HCT116 (cell line): ENCODE results near the gene TFB1M. TPM values are rescaled to one million over a fixed set of nuclear protein-coding genes. Genes with fewer than 3 reads are reported as not detected.

Experiments used
- ATAC-seq: fragments of 200-7000 bp; cut with Tn5 transposase; 2 replicates; pipeline ENCODE4 v1.9.1; 2020; ENCODE audit warnings: mild to moderate bottlenecking, moderate library complexity
- BruUV-seq: library from RNA; stranded (reverse); fragments of 400-500 nt; replicated peaks from 2 replicates; lab custom pipeline; 2021; lab: Mats Ljungman, UMichigan
- CTCF ChIA-PET: fragments of 300-600 bp; sonication (Branson Sonifier 250); formaldehyde crosslinking; loops from one replicate; lab custom pipeline; 2021; ENCODE audit warnings: antibody characterized with exemption; lab: Charles Lee
- POLR2A ChIA-PET: fragments of 300-600, 350-600 bp; sonication (Branson Sonifier 250); formaldehyde crosslinking; loops from one replicate; lab custom pipeline; 2021; ENCODE audit warnings: antibody characterized with exemption; lab: Charles Lee
- RAD21 ChIA-PET, 2 experiments: fragments of 300-600 bp; sonication (Branson Sonifier 250); formaldehyde crosslinking; loops; one replicate each; lab custom pipeline; 2023; ENCODE audit warnings: low total read pairs in 2 of 2; ENCODE audit not compliant: uncharacterized antibody in 2 of 2, unreplicated experiment in 2 of 2, low non-redundant PET in 1 of 2; lab: Charles Lee
- DNase-seq: peaks from one replicate; pipeline ENCODE4 v3.0.0-alpha.2; 2010; ENCODE audit warnings: low read depth, low spot score
- H2AFZ ChIP-seq: fragments of 200-600 bp; shearing (Covaris generic), sonication (generic); 2 replicates; pipeline ENCODE4 v1.6.1; 2017; ENCODE audit warnings: low read depth, mixed run types, mixed read lengths, antibody characterized with exemption, low read length; ENCODE audit not compliant: poor library complexity, severe bottlenecking
- H3K27ac ChIP-seq: 2 replicates; pipeline ENCODE4 v1.5.1; 2012; ENCODE audit warnings: low read depth, low read length
- H3K27me3 ChIP-seq: fragments of 200-600 bp; sonication (generic); 2 replicates; pipeline ENCODE4 v1.6.1; 2016; ENCODE audit warnings: mixed run types, low read length, mixed read lengths; ENCODE audit not compliant: insufficient read depth
- H3K36me3 ChIP-seq, 2 experiments: fragments of 200-500 bp in 1 of 2; fragments of 200-600 bp in 1 of 2; sonication (Bioruptor generic) in 1 of 2; sonication (generic) in 1 of 2; 2 replicates each; pipeline versions ENCODE4 v1.5.1 to v1.6.1; 2014 to 2016; ENCODE audit warnings: low read length in 2 of 2, inconsistent platforms in 1 of 2, mixed read lengths in 1 of 2, mixed run types in 1 of 2; ENCODE audit not compliant: insufficient read depth in 2 of 2, control insufficient read depth in 1 of 2
- H3K4me1 ChIP-seq, 2 experiments: fragments of 200-600 bp in 1 of 2; sonication (generic) in 1 of 2; 2 replicates each; pipeline versions ENCODE4 v1.5.1 to v1.6.1; 2012 to 2017; ENCODE audit warnings: low read length in 2 of 2, inconsistent platforms in 1 of 2, mild to moderate bottlenecking in 1 of 2, mixed read lengths in 1 of 2, mixed run types in 1 of 2, moderate library complexity in 1 of 2; ENCODE audit not compliant: insufficient read depth in 2 of 2, control insufficient read depth in 1 of 2
- H3K4me2 ChIP-seq: fragments of 200-600 bp; sonication (generic); 2 replicates; pipeline ENCODE4 v1.6.1; 2017; ENCODE audit warnings: mixed run types, low read length, mixed read lengths
- H3K4me3 ChIP-seq, 2 experiments: fragments of 200-600 bp in 1 of 2; sonication (generic) in 1 of 2; replicated peaks in 1 of 2; 2 replicates each; pipeline ENCODE4 v1.5.1; 2011 to 2016; ENCODE audit warnings: low read length in 2 of 2, control low read depth in 1 of 2, low read depth in 1 of 2, mild to moderate bottlenecking in 1 of 2, mixed read lengths in 1 of 2, mixed run types in 1 of 2
- H3K79me2 ChIP-seq: fragments of 200-600 bp; sonication (generic); 2 replicates; pipeline ENCODE4 v1.6.1; 2017; ENCODE audit warnings: mild to moderate bottlenecking, mixed run types, low read length, moderate library complexity, mixed read lengths; ENCODE audit not compliant: insufficient read depth
- H3K9ac ChIP-seq: fragments of 200-600 bp; sonication (generic); 2 replicates; pipeline ENCODE4 v1.6.1; 2016; ENCODE audit warnings: low read length, mixed read lengths
- H3K9me2 ChIP-seq: fragments of 200-600 bp; sonication (generic), shearing (Covaris generic); 2 replicates; pipeline ENCODE4 v1.6.1; 2017; ENCODE audit warnings: mixed run types, mild to moderate bottlenecking, moderate library complexity; ENCODE audit not compliant: insufficient read depth
- H3K9me3 ChIP-seq, 2 experiments: fragments of 200-500 bp in 1 of 2; fragments of 200-600 bp in 1 of 2; sonication (Bioruptor generic) in 1 of 2; sonication (generic) in 1 of 2; 2 replicates each; pipeline ENCODE4 v1.6.1; 2014 to 2017; ENCODE audit warnings: low read length in 2 of 2, mixed read lengths in 2 of 2, inconsistent platforms in 1 of 2, low read depth in 1 of 2, mild to moderate bottlenecking in 1 of 2, mixed run types in 1 of 2, moderate library complexity in 1 of 2; ENCODE audit not compliant: control insufficient read depth in 1 of 2, insufficient read depth in 1 of 2
- H4K20me1 ChIP-seq: fragments of 200-600 bp; sonication (generic), shearing (Covaris generic); 2 replicates; pipeline ENCODE4 v1.6.1; 2017; ENCODE audit warnings: mixed run types, mild to moderate bottlenecking, moderate library complexity; ENCODE audit not compliant: insufficient read depth
- CBX3 ChIP-seq: IDR thresholded peaks from 2 replicates; pipeline ENCODE4 v1.6.1; 2012; ENCODE audit warnings: low read depth
- CEBPB ChIP-seq: IDR thresholded peaks from 2 replicates; pipeline ENCODE4 v1.6.1; 2012; ENCODE audit warnings: low read depth
- ELF1 ChIP-seq: IDR thresholded peaks from 2 replicates; pipeline ENCODE4 v1.6.1; 2012; ENCODE audit warnings: low read depth, borderline replicate concordance
- EZH2 ChIP-seq: fragments of 200-600 bp; sonication (generic); IDR thresholded peaks from 2 replicates; pipeline ENCODE4 v1.6.1; 2017; ENCODE audit warnings: antibody characterized with exemption, mixed run types
- EZH2phosphoT487 ChIP-seq: fragments of 200-600 bp; IDR thresholded peaks from 2 replicates; pipeline ENCODE4 v1.6.1; 2018; ENCODE audit warnings: antibody characterized with exemption, borderline replicate concordance
- FOSL1 ChIP-seq: IDR thresholded peaks from 2 replicates; pipeline ENCODE4 v1.6.1; 2012; ENCODE audit warnings: low read depth
- JUND ChIP-seq: IDR thresholded peaks from 2 replicates; pipeline ENCODE4 v1.6.1; 2012
- MAX ChIP-seq: IDR thresholded peaks from 2 replicates; pipeline ENCODE4 v1.6.1; 2012
- POLR2A ChIP-seq: IDR thresholded peaks from 2 replicates; pipeline ENCODE4 v1.7.0; 2011; ENCODE audit warnings: borderline replicate concordance; ENCODE audit not compliant: insufficient read depth, insufficient read length; ENCODE audit errors: extremely low read depth
- POLR2AphosphoS5 ChIP-seq: IDR thresholded peaks from 2 replicates; pipeline ENCODE4 v1.6.1; 2011; ENCODE audit warnings: mild to moderate bottlenecking, low read depth, low read length, moderate library complexity
- SIN3A ChIP-seq: IDR thresholded peaks from 2 replicates; pipeline ENCODE4 v1.6.1; 2012; ENCODE audit warnings: low read depth
- SP1 ChIP-seq: IDR thresholded peaks from 2 replicates; pipeline ENCODE4 v1.6.1; 2012; ENCODE audit warnings: low read depth
- SRF ChIP-seq: IDR thresholded peaks from 2 replicates; pipeline ENCODE4 v1.6.1; 2012; ENCODE audit warnings: low read depth
- YY1 ChIP-seq: IDR thresholded peaks from 2 replicates; pipeline ENCODE4 v1.6.1; 2011; ENCODE audit warnings: low read length, low read depth, moderate library complexity, mild to moderate bottlenecking; ENCODE audit not compliant: insufficient replicate concordance; ENCODE audit errors: extremely low read depth
- ZFX ChIP-seq: fragments of 450-650 bp; IDR thresholded peaks from 2 replicates; pipeline ENCODE4 v1.6.1; 2017
- intact Hi-C: fragments of 100-400 bp; cut with micrococcal nuclease; formaldehyde crosslinking; loops from 2 replicates; pipeline ENCODE4 v1.10.0; 2022
- total RNA-seq: library from RNA; stranded (reverse); gene quantifications from one replicate; pipeline ENCODE4 v1.2.1, GENCODE V29; 2021; ENCODE audit not compliant: unreplicated experiment
- TF ChIP-seq, protein P1 (sequence below): IDR thresholded peaks from 2 replicates; pipeline ENCODE4 v1.6.1; 2011; ENCODE audit warnings: mild to moderate bottlenecking, low read length, moderate library complexity; ENCODE audit not compliant: insufficient replicate concordance; ENCODE audit errors: extremely low read depth
- TF ChIP-seq, protein P2 (sequence below), 3 experiments: fragments of 200-600 bp in 1 of 3; sonication (generic) in 1 of 3; IDR thresholded peaks in 2 of 3; conservative IDR thresholded peaks in 1 of 3; 2 replicates each; pipeline ENCODE4 v1.5.1; 2012 to 2017; ENCODE audit warnings: low read depth in 2 of 3, low read length in 2 of 3, antibody characterized with exemption in 1 of 3, borderline replicate concordance in 1 of 3, control low read depth in 1 of 3, mild to moderate bottlenecking in 1 of 3, mixed read lengths in 1 of 3, mixed run types in 1 of 3, moderate library complexity in 1 of 3; ENCODE audit not compliant: insufficient read depth in 1 of 3
- TF ChIP-seq, protein P3 (sequence below): IDR thresholded peaks from 2 replicates; pipeline ENCODE4 v1.6.1; 2012; ENCODE audit warnings: low read depth
- TF ChIP-seq, protein P4 (sequence below): IDR thresholded peaks from 2 replicates; pipeline ENCODE4 v1.6.1; 2012

Gene TFB1M
- total RNA-seq, 1 experiment from 2014 or later = 43.8 TPM

DNA sequence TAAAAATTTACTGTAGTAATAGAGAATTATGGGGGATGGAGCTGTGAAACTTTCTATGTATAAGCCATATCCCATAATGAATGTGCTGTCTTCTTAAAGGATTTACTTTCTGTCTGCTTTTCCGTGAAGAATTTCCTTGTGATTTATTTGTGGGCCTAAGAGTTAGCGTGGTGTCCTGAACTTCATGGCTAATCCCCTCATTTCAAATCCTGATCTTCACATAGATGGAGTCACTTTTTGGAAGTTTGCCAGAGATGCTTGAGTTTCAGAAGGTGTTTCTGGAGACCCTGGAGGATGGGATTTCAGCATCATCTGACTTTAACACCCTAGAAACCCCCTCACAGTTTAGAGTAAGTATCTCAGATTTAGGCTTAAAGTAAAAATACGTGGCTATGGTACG lies 69.8 kb downstream of the TFB1M start:
- intact Hi-C loops = loop anchor here (10.0 kb wide), 1 partner anchor 380 kb away; no protein-coding TSS in a partner anchor

More for the DNA sequence above, 69.8 kb downstream of the TFB1M start:
- no peaks in the 10 kb centered on the region for H3K36me3 ChIP-seq
- no peak overlapping the region for H3K4me3 ChIP-seq
- H3K4me2 ChIP-seq = no peak overlapping the region
- POLR2A ChIA-PET = no interaction called here
- RAD21 ChIA-PET = no interaction called here
- no TSS peak for BruUV-seq
- TF ChIP-seq SRF (no peak), EZH2phosphoT487 (no peak), ZFX (no peak), POLR2AphosphoS5 (no peak), EZH2 (no peak), POLR2A (no peak), SP1 (no peak), SIN3A (no peak), CEBPB (no peak), CBX3 (no peak), JUND (no peak), FOSL1 (no peak), ELF1 (no peak), YY1 (no peak), MAX (no peak)
- TF ChIP-seq, protein P1, sequence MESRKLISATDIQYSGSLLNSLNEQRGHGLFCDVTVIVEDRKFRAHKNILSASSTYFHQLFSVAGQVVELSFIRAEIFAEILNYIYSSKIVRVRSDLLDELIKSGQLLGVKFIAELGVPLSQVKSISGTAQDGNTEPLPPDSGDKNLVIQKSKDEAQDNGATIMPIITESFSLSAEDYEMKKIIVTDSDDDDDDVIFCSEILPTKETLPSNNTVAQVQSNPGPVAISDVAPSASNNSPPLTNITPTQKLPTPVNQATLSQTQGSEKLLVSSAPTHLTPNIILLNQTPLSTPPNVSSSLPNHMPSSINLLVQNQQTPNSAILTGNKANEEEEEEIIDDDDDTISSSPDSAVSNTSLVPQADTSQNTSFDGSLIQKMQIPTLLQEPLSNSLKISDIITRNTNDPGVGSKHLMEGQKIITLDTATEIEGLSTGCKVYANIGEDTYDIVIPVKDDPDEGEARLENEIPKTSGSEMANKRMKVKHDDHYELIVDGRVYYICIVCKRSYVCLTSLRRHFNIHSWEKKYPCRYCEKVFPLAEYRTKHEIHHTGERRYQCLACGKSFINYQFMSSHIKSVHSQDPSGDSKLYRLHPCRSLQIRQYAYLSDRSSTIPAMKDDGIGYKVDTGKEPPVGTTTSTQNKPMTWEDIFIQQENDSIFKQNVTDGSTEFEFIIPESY = no peak
- TF ChIP-seq, protein P2, sequence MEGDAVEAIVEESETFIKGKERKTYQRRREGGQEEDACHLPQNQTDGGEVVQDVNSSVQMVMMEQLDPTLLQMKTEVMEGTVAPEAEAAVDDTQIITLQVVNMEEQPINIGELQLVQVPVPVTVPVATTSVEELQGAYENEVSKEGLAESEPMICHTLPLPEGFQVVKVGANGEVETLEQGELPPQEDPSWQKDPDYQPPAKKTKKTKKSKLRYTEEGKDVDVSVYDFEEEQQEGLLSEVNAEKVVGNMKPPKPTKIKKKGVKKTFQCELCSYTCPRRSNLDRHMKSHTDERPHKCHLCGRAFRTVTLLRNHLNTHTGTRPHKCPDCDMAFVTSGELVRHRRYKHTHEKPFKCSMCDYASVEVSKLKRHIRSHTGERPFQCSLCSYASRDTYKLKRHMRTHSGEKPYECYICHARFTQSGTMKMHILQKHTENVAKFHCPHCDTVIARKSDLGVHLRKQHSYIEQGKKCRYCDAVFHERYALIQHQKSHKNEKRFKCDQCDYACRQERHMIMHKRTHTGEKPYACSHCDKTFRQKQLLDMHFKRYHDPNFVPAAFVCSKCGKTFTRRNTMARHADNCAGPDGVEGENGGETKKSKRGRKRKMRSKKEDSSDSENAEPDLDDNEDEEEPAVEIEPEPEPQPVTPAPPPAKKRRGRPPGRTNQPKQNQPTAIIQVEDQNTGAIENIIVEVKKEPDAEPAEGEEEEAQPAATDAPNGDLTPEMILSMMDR (IDR thresholded peaks at IDR 0.05 in 2 of 3, conservative IDR thresholded peaks at IDR 0.05 in 1 of 3; ENCODE audit: borderline replicate concordance in 1 of 3, insufficient read depth in 1 of 3, low read depth in 2 of 3, low read length in 2 of 3) = no peak
- TF ChIP-seq, protein P3, sequence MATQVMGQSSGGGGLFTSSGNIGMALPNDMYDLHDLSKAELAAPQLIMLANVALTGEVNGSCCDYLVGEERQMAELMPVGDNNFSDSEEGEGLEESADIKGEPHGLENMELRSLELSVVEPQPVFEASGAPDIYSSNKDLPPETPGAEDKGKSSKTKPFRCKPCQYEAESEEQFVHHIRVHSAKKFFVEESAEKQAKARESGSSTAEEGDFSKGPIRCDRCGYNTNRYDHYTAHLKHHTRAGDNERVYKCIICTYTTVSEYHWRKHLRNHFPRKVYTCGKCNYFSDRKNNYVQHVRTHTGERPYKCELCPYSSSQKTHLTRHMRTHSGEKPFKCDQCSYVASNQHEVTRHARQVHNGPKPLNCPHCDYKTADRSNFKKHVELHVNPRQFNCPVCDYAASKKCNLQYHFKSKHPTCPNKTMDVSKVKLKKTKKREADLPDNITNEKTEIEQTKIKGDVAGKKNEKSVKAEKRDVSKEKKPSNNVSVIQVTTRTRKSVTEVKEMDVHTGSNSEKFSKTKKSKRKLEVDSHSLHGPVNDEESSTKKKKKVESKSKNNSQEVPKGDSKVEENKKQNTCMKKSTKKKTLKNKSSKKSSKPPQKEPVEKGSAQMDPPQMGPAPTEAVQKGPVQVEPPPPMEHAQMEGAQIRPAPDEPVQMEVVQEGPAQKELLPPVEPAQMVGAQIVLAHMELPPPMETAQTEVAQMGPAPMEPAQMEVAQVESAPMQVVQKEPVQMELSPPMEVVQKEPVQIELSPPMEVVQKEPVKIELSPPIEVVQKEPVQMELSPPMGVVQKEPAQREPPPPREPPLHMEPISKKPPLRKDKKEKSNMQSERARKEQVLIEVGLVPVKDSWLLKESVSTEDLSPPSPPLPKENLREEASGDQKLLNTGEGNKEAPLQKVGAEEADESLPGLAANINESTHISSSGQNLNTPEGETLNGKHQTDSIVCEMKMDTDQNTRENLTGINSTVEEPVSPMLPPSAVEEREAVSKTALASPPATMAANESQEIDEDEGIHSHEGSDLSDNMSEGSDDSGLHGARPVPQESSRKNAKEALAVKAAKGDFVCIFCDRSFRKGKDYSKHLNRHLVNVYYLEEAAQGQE = no peak
- TF ChIP-seq, protein P4, sequence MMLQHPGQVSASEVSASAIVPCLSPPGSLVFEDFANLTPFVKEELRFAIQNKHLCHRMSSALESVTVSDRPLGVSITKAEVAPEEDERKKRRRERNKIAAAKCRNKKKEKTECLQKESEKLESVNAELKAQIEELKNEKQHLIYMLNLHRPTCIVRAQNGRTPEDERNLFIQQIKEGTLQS = no peak
- no peak overlapping the region for H3K27ac ChIP-seq
- no peaks in the 10 kb centered on the region for H3K9me2 ChIP-seq
- ATAC-seq (no peak), DNase-seq (no peak)
- H3K9ac ChIP-seq = no peak overlapping the region
- CTCF ChIA-PET = no interaction called here
- H3K79me2 ChIP-seq = no peaks in the 10 kb centered on the region
- no peaks in the 10 kb centered on the region for H3K9me3 ChIP-seq
- no peaks in the 10 kb centered on the region for H4K20me1 ChIP-seq
- no peak overlapping the region for H2AFZ ChIP-seq
- peaks cover 0 to 11% of the 10 kb centered on the region in 2 experiments; a peak in 1 of 4 replicates for H3K4me1 ChIP-seq
- H3K27me3 ChIP-seq = no peaks in the 10 kb centered on the region
